ENCODE measurements around the gene C6orf163. TPM values are rescaled to one million over a fixed set of nuclear protein-coding genes. Genes with fewer than 3 reads are reported as not detected.

Gene C6orf163
- total RNA-seq: 2.2 and 2.5 TPM in 2 replicates

DNA sequence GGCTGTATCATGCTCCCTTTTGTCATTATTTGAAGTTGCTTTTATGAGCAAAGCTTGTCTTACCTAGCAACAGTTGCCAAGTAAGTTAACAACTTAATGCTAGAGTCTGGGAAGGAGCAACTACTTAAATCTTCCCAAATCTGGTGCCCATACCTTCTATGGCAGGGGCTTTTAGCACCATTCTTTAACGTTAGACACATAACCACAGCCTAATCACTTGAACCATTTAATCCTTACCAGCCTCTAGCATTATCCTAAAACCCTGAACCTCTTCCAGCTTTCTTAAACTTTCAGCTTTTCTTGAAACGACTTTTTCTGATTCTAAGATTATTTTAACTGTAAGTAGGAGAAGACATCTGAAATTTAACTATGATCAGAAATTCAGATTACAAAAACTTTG is at the start of gene C6orf163:
TSS of gene C6orf163 (plus strand) at position 83 of the 400 bp plus-strand sequence. CDS start at position 370, 287 bp downstream.

DNA sequence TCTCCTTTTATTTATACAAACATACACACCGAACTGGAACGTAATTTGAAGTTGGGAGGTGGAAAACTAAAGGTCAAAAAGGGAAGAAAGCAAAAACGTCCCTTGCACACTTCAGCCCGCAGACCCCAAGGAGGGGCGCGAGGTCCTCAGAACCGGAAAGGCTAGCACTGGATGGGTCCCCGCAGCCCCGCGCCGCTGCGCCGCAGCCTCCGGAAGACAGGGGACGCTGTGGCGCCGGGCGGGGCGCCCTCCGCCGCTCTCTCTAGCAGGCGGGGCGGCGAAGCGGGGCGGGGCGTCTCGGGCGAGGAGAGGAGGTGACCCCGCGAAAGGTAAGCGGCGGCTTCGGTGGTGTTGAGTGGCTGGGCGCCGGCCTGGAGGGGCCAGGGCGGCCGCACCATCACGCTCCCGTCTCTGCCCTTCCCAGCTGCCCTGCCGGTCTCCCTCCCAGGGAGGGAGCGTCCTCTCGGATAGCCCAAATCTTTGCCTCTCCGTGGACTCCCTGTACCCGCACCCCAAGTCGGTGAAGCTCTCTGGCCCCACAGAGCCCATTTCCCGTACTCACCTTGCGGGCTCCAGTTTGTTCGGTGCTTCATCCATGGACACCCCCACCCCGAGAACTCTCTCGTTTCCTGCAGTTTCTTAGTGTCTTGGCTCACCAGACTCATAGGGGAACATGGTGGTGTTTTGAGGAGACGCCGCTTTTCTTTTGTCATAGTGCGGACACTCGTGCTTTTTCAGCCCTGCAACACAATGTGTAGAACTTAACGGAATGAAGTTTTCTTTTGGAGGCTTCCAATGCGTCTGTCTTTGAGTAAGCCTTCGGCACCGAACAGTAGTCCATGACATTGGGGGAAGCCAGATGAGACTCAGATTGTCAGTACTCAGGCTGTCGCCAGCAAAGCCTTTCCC is 22.1 kb upstream of the C6orf163 start, which contains the start of gene SMIM8:
TSS of gene SMIM8 (plus strand) at position 285 of the 909 bp plus-strand sequence. CDS start 14,444 bp downstream, outside the sequence.

DNA sequence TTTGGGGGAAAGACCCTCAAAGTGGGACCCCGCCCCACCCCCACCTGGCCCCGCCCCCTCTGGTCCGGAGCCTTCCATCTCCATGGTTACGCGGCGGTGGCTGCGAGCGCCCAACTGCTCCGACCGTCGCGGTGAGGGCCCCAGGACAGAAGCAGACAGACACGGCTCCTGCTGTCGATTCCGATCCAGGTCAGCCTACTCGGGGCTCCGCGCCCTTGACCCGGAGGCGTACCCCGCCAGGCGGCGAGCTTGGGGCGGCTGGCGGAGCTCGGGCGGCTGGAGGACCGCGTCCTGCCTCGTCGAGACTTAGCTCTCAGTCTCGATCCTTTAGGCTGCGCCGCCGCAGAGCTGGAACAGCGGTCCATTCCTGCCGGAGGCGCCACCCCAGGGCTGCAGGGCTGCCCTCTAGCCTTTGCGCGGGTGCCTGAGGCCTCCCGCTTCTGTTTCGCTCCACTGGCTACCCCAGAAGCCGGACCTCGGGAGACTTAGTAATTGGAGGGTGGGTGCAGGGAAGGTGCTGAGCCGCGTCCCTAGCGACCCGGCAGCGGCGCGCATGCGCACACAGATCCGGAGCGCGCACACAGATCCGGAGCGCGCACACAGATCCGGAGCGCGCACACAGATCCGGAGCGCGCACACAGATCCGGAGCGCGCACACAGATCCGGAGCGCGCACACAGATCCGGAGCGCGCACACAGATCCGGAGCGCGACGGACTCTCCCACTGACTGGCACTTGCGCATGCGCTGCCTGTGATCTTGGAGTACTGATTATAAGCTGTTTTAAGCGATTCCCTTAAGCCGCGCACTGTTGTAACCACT is 63.5 kb downstream of the C6orf163 start, which contains the start of gene CFAP206:
TSS of gene CFAP206 (plus strand) at position 72 of the 820 bp plus-strand sequence. CDS start 1,868 bp downstream, outside the sequence.

Other genes with a start within 250 kb of the C6orf163 start
- not detected in 2 replicates for gene CGA, start 249.7 kb upstream of the C6orf163 start, total RNA-seq
- gene ZNF292, start 189.2 kb upstream of the C6orf163 start, total RNA-seq: 30.1 and 34.9 TPM in 2 replicates
- gene SMIM8, start 22.2 kb upstream of the C6orf163 start, total RNA-seq: 4.5 and 9.7 TPM in 2 replicates
- not detected in 2 replicates for gene GJB7, start 15.5 kb upstream of the C6orf163 start, total RNA-seq
- gene CFAP206, start 63.2 kb downstream of the C6orf163 start, total RNA-seq: 0.44 and 0.50 TPM in 2 replicates
- 20.7 and 24.6 TPM in 2 replicates for gene SLC35A1, start 128.2 kb downstream of the C6orf163 start, total RNA-seq
- gene RARS2, start 245.2 kb downstream of the C6orf163 start, total RNA-seq: 46.8 and 58.2 TPM in 2 replicates
- 26.3 and 31.9 TPM in 2 replicates for gene ORC3, start 245.3 kb downstream of the C6orf163 start, total RNA-seq